Tibial nerve (tissue), 3 donors: ENCODE data around the gene GPC3.

Experiments
- POLR2A ChIP-seq, 2 donors: fragments of 450-650 bp; IDR thresholded peaks; one replicate each; pipeline ENCODE4 v1.6.1; 2017; ENCODE audit warnings: antibody characterized with exemption in 2 of 2, mild to moderate bottlenecking in 2 of 2, moderate library complexity in 2 of 2
- TF ChIP-seq, protein P1 (sequence below), 5 experiments: fragments of 200-600 bp in 3 of 5; fragments of 450-650 bp in 2 of 5; sonication (generic) in 3 of 5; IDR thresholded peaks; one replicate each; pipeline ENCODE4 v1.5.1; 2016 to 2019; ENCODE audit warnings: antibody characterized with exemption in 5 of 5, mild to moderate bottlenecking in 3 of 5, moderate library complexity in 2 of 5

DNA sequence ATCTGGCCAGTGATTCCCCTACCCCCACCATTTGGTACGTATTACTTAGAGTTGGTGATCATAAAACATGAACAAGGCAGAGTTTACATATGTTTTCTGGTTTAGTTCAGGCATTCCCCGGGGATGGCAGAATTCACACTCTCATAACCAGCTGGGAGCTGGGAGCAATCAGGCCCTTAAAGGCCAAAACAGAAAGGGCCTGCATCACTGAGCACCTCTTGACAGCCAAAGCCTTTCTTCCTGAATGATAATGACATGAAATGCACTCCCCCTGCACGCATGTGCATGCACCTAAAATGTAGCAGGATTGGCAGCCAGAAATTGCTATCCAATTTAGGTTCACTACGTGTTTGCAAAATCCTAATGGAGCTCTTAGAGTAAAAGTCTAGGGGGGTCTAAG is 235.4 kb downstream of the GPC3 start:
- TF ChIP-seq, protein P1, sequence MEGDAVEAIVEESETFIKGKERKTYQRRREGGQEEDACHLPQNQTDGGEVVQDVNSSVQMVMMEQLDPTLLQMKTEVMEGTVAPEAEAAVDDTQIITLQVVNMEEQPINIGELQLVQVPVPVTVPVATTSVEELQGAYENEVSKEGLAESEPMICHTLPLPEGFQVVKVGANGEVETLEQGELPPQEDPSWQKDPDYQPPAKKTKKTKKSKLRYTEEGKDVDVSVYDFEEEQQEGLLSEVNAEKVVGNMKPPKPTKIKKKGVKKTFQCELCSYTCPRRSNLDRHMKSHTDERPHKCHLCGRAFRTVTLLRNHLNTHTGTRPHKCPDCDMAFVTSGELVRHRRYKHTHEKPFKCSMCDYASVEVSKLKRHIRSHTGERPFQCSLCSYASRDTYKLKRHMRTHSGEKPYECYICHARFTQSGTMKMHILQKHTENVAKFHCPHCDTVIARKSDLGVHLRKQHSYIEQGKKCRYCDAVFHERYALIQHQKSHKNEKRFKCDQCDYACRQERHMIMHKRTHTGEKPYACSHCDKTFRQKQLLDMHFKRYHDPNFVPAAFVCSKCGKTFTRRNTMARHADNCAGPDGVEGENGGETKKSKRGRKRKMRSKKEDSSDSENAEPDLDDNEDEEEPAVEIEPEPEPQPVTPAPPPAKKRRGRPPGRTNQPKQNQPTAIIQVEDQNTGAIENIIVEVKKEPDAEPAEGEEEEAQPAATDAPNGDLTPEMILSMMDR (IDR thresholded peaks at IDR 0.05), result no peak
- TF ChIP-seq POLR2A (IDR thresholded peaks at IDR 0.05), result no peak
